IMR-90 (cell line): ENCODE results near the gene HMOX2. TPM values are rescaled to one million over a fixed set of nuclear protein-coding genes. Genes with fewer than 3 reads are reported as not detected.

Experiments used
- BHLHE40 ChIP-seq: fragments of 150-350 bp; IDR thresholded peaks from 2 replicates; pipeline ENCODE4 v1.6.1; 2016; ENCODE audit warnings: mild to moderate bottlenecking, low read depth, low read length
- CTCF ChIP-seq: conservative IDR thresholded peaks from 2 replicates; pipeline ENCODE4 v1.5.1; 2012; ENCODE audit warnings: mild to moderate bottlenecking, low read depth, low read length, improper control_type of control experiment
- polyA plus RNA-seq, 3 experiments: library from polyadenylated mRNA; depleted of rRNA; stranded (reverse); fragments of >200 nt; gene quantifications; 2 replicates each; pipeline ENCODE4 v1.2.3, GENCODE V29; 2012; ENCODE audit warnings: low replicate concordance in 1 of 3
- total RNA-seq: library from RNA; depleted of rRNA; stranded (reverse); fragments of >200 nt; gene quantifications from 2 replicates; pipeline ENCODE4 v1.2.3, GENCODE V29; 2012

Gene HMOX2
- total and polyA plus RNA-seq, 2 of the 4 experiments (the other 2 are of a cell fraction), result 93.9 to 98.8 TPM

- TF ChIP-seq CTCF (no peak), BHLHE40 (peak; percentile 93)
Observed at GRCh38 chr16:4538350-4539235, 62.4 kb downstream of the HMOX2 start, which contains the start of gene CDIP1 (continued).
